ENCODE data around the gene NPHP1. TPM values are rescaled to one million over a fixed set of nuclear protein-coding genes. Genes with fewer than 3 reads are reported as not detected.

NPHP1 gene
- total RNA-seq, 1 experiment from 2014 or later = 4.7 TPM

- H3K79me2 ChIP-seq (ENCODE audit: insufficient read depth, low read length) = peaks cover 59% of the 10 kb centered on the region
- no TSS peak for BruUV-seq (replicated peaks)
- POLR2A ChIA-PET = interaction anchor here (2.0 to 3.1 kb wide), 2 partner anchors 9 to 26 kb away, joined by 4 to 37 read pairs; no protein-coding TSS in a partner anchor
These were observed 89.4 kb downstream of the NPHP1 start, which contains the start of gene MALL for GRCh38 chr2:110115291-110116032. Gene MALL, minus strand, starts transcription at chr2:110115822. Its CDS starts 30 bp downstream, at chr2:110115792.

More at GRCh38 chr2:110115291-110116032, 89.4 kb downstream of the NPHP1 start, which contains the start of gene MALL:
- Histone ChIP-seq H3K27ac (ENCODE audit: low read depth, low read length) (peak within 1 kb of the TSS; percentile 82), H4K20me1 (ENCODE audit: insufficient read depth) (no peaks in the 10 kb centered on the region), H3K9me2 (ENCODE audit: insufficient read depth) (no peaks in the 10 kb centered on the region), H2AFZ (ENCODE audit: low read depth, low read length, poor library complexity, severe bottlenecking) (no peak within 1 kb of the TSS), H3K36me3 (ENCODE audit: control insufficient read depth in 1 of 2, insufficient read depth in 2 of 2, low read length in 2 of 2) (peaks cover 0 to 21% of the 10 kb centered on the region in 2 experiments; a peak in 1 of 4 replicates), H3K9me3 (ENCODE audit: control insufficient read depth in 1 of 2, insufficient read depth in 1 of 2, low read depth in 1 of 2, low read length in 2 of 2) (no peaks in the 10 kb centered on the region), H3K4me1 (ENCODE audit: control insufficient read depth in 1 of 2, insufficient read depth in 2 of 2, low read length in 2 of 2) (peaks cover 23 to 73% of the 10 kb centered on the region in 2 experiments), H3K27me3 (ENCODE audit: insufficient read depth, low read length) (no peaks in the 10 kb centered on the region), H3K4me3 (replicated peaks in 1 of 2; ENCODE audit: low read depth in 1 of 2, low read length in 2 of 2) (peak within 1 kb of the TSS; percentile 85 to 88), H3K4me2 (ENCODE audit: low read length) (peak within 1 kb of the TSS; percentile 89), H3K9ac (ENCODE audit: low read length) (peak within 1 kb of the TSS; percentile 91)
- DNase-seq (ENCODE audit: low read depth, low spot score) (peak; percentile 60), ATAC-seq (peak; percentile 55)
- intact Hi-C loops (cut with micrococcal nuclease) = loop anchor here (2.0 kb wide), 1 partner anchor 41 kb away; no protein-coding TSS in a partner anchor
- RAD21 ChIA-PET (ENCODE audit: low non-redundant PET in 1 of 2, low total read pairs in 2 of 2, uncharacterized antibody in 2 of 2, unreplicated experiment in 2 of 2) = interaction anchor here in 1 of 2 experiments (1.3 to 1.5 kb wide), 2 partner anchors 9 to 10 kb away, joined by 3 to 4 read pairs; no protein-coding TSS in a partner anchor
- CTCF ChIA-PET = interaction anchor here (0.8 to 2.4 kb wide), 11 partner anchors 7 to 51 kb away, joined by 3 to 41 read pairs (median 4); no protein-coding TSS in a partner anchor
- TF ChIP-seq SRF (IDR thresholded peaks at IDR 0.05; ENCODE audit: low read depth) (no peak), JUND (IDR thresholded peaks at IDR 0.05) (no peak), POLR2AphosphoS5 (IDR thresholded peaks at IDR 0.05; ENCODE audit: low read depth, low read length) (peak; percentile 77), EZH2 (IDR thresholded peaks at IDR 0.05) (no peak), CTCF (IDR thresholded peaks at IDR 0.05 in 2 of 3, conservative IDR thresholded peaks at IDR 0.05 in 1 of 3; ENCODE audit: borderline replicate concordance in 1 of 3, insufficient read depth in 1 of 3, low read depth in 2 of 3, low read length in 2 of 3) (no peak), EGR1 (IDR thresholded peaks at IDR 0.05; ENCODE audit: low read depth) (no peak), ZBTB33 (IDR thresholded peaks at IDR 0.05; ENCODE audit: extremely low read depth, insufficient replicate concordance, low read length) (no peak), ATF3 (IDR thresholded peaks at IDR 0.05) (no peak), TCF7L2 (IDR thresholded peaks at IDR 0.05; ENCODE audit: borderline replicate concordance, extremely low read depth, insufficient read depth, insufficient read length) (peak; percentile 44), CBX3 (IDR thresholded peaks at IDR 0.05; ENCODE audit: low read depth) (no peak), ELF1 (IDR thresholded peaks at IDR 0.05; ENCODE audit: borderline replicate concordance, low read depth) (no peak), RAD21 (IDR thresholded peaks at IDR 0.05; ENCODE audit: low read depth) (no peak), MAX (IDR thresholded peaks at IDR 0.05) (no peak), SP1 (IDR thresholded peaks at IDR 0.05; ENCODE audit: low read depth) (no peak), POLR2A (IDR thresholded peaks at IDR 0.05; ENCODE audit: borderline replicate concordance, extremely low read depth, insufficient read depth, insufficient read length) (no peak)
- TF ChIP-seq, protein P1, sequence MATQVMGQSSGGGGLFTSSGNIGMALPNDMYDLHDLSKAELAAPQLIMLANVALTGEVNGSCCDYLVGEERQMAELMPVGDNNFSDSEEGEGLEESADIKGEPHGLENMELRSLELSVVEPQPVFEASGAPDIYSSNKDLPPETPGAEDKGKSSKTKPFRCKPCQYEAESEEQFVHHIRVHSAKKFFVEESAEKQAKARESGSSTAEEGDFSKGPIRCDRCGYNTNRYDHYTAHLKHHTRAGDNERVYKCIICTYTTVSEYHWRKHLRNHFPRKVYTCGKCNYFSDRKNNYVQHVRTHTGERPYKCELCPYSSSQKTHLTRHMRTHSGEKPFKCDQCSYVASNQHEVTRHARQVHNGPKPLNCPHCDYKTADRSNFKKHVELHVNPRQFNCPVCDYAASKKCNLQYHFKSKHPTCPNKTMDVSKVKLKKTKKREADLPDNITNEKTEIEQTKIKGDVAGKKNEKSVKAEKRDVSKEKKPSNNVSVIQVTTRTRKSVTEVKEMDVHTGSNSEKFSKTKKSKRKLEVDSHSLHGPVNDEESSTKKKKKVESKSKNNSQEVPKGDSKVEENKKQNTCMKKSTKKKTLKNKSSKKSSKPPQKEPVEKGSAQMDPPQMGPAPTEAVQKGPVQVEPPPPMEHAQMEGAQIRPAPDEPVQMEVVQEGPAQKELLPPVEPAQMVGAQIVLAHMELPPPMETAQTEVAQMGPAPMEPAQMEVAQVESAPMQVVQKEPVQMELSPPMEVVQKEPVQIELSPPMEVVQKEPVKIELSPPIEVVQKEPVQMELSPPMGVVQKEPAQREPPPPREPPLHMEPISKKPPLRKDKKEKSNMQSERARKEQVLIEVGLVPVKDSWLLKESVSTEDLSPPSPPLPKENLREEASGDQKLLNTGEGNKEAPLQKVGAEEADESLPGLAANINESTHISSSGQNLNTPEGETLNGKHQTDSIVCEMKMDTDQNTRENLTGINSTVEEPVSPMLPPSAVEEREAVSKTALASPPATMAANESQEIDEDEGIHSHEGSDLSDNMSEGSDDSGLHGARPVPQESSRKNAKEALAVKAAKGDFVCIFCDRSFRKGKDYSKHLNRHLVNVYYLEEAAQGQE (IDR thresholded peaks at IDR 0.05; ENCODE audit: low read depth) = no peak
